ENCODE measurements around the gene IL15RA.

IL15RA gene

GRCh38 chr10:5937016-5937415, 40.3 kb downstream of the IL15RA start:
- Histone ChIP-seq H3K9me3 (ENCODE audit: control insufficient read depth in 1 of 2, low read length in 2 of 2) (no peaks in the 10 kb centered on the region), H3K36me3 (ENCODE audit: control insufficient read depth in 1 of 2, insufficient read depth in 2 of 2, low read length in 2 of 2) (peaks cover 35 to 42% of the 10 kb centered on the region in 2 donors), H3K27me3 (ENCODE audit: low read depth, low read length) (no peaks in the 10 kb centered on the region), H3K27ac (ENCODE audit: low read length) (no peak overlapping the region), H3K4me3 (ENCODE audit: low read depth in 1 of 2, low read length in 2 of 2) (no peak overlapping the region), H3K4me1 (ENCODE audit: control insufficient read depth in 1 of 2, insufficient read depth in 2 of 2, low read length in 2 of 2) (no peaks in the 10 kb centered on the region)

GRCh38 chr10:5935628-5936027, 41.7 kb downstream of the IL15RA start:
- no peaks in the 10 kb centered on the region for H3K27me3 ChIP-seq (ENCODE audit: low read depth, low read length)
- peaks cover 35 to 52% of the 10 kb centered on the region in 2 donors for H3K36me3 ChIP-seq (ENCODE audit: control insufficient read depth in 1 of 2, insufficient read depth in 2 of 2, low read length in 2 of 2)
- H3K27ac ChIP-seq (ENCODE audit: low read length), result no peak overlapping the region
- H3K4me1 ChIP-seq (ENCODE audit: control insufficient read depth in 1 of 2, insufficient read depth in 2 of 2, low read length in 2 of 2), result no peaks in the 10 kb centered on the region
- H3K9me3 ChIP-seq (ENCODE audit: control insufficient read depth in 1 of 2, low read length in 2 of 2), result no peaks in the 10 kb centered on the region
- H3K4me3 ChIP-seq (ENCODE audit: low read depth in 1 of 2, low read length in 2 of 2), result no peak overlapping the region

- Histone ChIP-seq H3K27me3 (ENCODE audit: low read depth, low read length) (no peaks in the 10 kb centered on the region), H3K36me3 (ENCODE audit: control insufficient read depth in 1 of 2, insufficient read depth in 2 of 2, low read length in 2 of 2) (peaks cover 43 to 68% of the 10 kb centered on the region in 2 donors), H3K4me3 (ENCODE audit: low read depth in 1 of 2, low read length in 2 of 2) (no peak overlapping the region), H3K27ac (ENCODE audit: low read length) (no peak overlapping the region), H3K4me1 (ENCODE audit: control insufficient read depth in 1 of 2, insufficient read depth in 2 of 2, low read length in 2 of 2) (no peaks in the 10 kb centered on the region), H3K9me3 (ENCODE audit: control insufficient read depth in 1 of 2, low read length in 2 of 2) (no peaks in the 10 kb centered on the region)
These were observed 43.3 kb downstream of the IL15RA start for GRCh38 chr10:5933909-5934546.

- Histone ChIP-seq H3K27me3 (ENCODE audit: low read depth, low read length) (no peaks in the 10 kb centered on the region), H3K36me3 (ENCODE audit: control insufficient read depth in 1 of 2, insufficient read depth in 2 of 2, low read length in 2 of 2) (peaks cover 41 to 69% of the 10 kb centered on the region in 2 donors), H3K4me3 (ENCODE audit: low read depth in 1 of 2, low read length in 2 of 2) (no peak overlapping the region), H3K9me3 (ENCODE audit: control insufficient read depth in 1 of 2, low read length in 2 of 2) (no peaks in the 10 kb centered on the region), H3K27ac (ENCODE audit: low read length) (no peak overlapping the region), H3K4me1 (ENCODE audit: control insufficient read depth in 1 of 2, insufficient read depth in 2 of 2, low read length in 2 of 2) (no peaks in the 10 kb centered on the region)
These were observed 45.0 kb downstream of the IL15RA start for GRCh38 chr10:5932345-5932744.

GRCh38 chr10:5930272-5930671, 47.1 kb downstream of the IL15RA start:
- H3K4me1 ChIP-seq (ENCODE audit: control insufficient read depth in 1 of 2, insufficient read depth in 2 of 2, low read length in 2 of 2), result no peaks in the 10 kb centered on the region
- H3K4me3 ChIP-seq (ENCODE audit: low read depth in 1 of 2, low read length in 2 of 2), result no peak overlapping the region
- H3K27me3 ChIP-seq (ENCODE audit: low read depth, low read length), result no peaks in the 10 kb centered on the region
- peaks cover 37 to 69% of the 10 kb centered on the region in 2 donors for H3K36me3 ChIP-seq (ENCODE audit: control insufficient read depth in 1 of 2, insufficient read depth in 2 of 2, low read length in 2 of 2)
- H3K9me3 ChIP-seq (ENCODE audit: control insufficient read depth in 1 of 2, low read length in 2 of 2), result no peaks in the 10 kb centered on the region
- no peak overlapping the region for H3K27ac ChIP-seq (ENCODE audit: low read length)

- Histone ChIP-seq H3K36me3 (ENCODE audit: control insufficient read depth in 1 of 2, insufficient read depth in 2 of 2, low read length in 2 of 2) (peaks cover 39 to 73% of the 10 kb centered on the region in 2 donors), H3K27me3 (ENCODE audit: low read depth, low read length) (no peaks in the 10 kb centered on the region), H3K27ac (ENCODE audit: low read length) (no peak overlapping the region)
These were observed 47.9 kb downstream of the IL15RA start for GRCh38 chr10:5929442-5929841.

GRCh38 chr10:5927306-5927705, 50.0 kb downstream of the IL15RA start:
- H3K27me3 ChIP-seq (ENCODE audit: low read depth, low read length), result no peaks in the 10 kb centered on the region
- H3K36me3 ChIP-seq (ENCODE audit: control insufficient read depth in 1 of 2, insufficient read depth in 2 of 2, low read length in 2 of 2), result peaks cover 57 to 87% of the 10 kb centered on the region in 2 donors
- H3K27ac ChIP-seq (ENCODE audit: low read length), result no peak overlapping the region

More at GRCh38 chr10:5929442-5929841, 47.9 kb downstream of the IL15RA start:
- Histone ChIP-seq H3K4me1 (ENCODE audit: control insufficient read depth in 1 of 2, insufficient read depth in 2 of 2, low read length in 2 of 2) (no peaks in the 10 kb centered on the region), H3K4me3 (ENCODE audit: low read depth in 1 of 2, low read length in 2 of 2) (no peak overlapping the region), H3K9me3 (ENCODE audit: control insufficient read depth in 1 of 2, low read length in 2 of 2) (no peaks in the 10 kb centered on the region)

GRCh38 chr10:5924889-5925288, 52.5 kb downstream of the IL15RA start:
- Histone ChIP-seq H3K27me3 (ENCODE audit: low read depth, low read length) (no peaks in the 10 kb centered on the region), H3K36me3 (ENCODE audit: control insufficient read depth in 1 of 2, insufficient read depth in 2 of 2, low read length in 2 of 2) (peaks cover 77 to 90% of the 10 kb centered on the region in 2 donors)

More at GRCh38 chr10:5927306-5927705, 50.0 kb downstream of the IL15RA start:
- Histone ChIP-seq H3K4me1 (ENCODE audit: control insufficient read depth in 1 of 2, insufficient read depth in 2 of 2, low read length in 2 of 2) (no peaks in the 10 kb centered on the region), H3K4me3 (ENCODE audit: low read depth in 1 of 2, low read length in 2 of 2) (no peak overlapping the region), H3K9me3 (ENCODE audit: control insufficient read depth in 1 of 2, low read length in 2 of 2) (no peaks in the 10 kb centered on the region)

GRCh38 chr10:5921746-5922145, 55.6 kb downstream of the IL15RA start:
- H3K27me3 ChIP-seq (ENCODE audit: low read depth, low read length), result no peaks in the 10 kb centered on the region
- H3K4me3 ChIP-seq (ENCODE audit: low read depth in 1 of 2, low read length in 2 of 2), result no peak overlapping the region
- no peak overlapping the region for H3K27ac ChIP-seq (ENCODE audit: low read length)
- peaks cover 81 to 93% of the 10 kb centered on the region in 2 donors for H3K36me3 ChIP-seq (ENCODE audit: control insufficient read depth in 1 of 2, insufficient read depth in 2 of 2, low read length in 2 of 2)
- no peaks in the 10 kb centered on the region for H3K4me1 ChIP-seq (ENCODE audit: control insufficient read depth in 1 of 2, insufficient read depth in 2 of 2, low read length in 2 of 2)
- H3K9me3 ChIP-seq (ENCODE audit: control insufficient read depth in 1 of 2, low read length in 2 of 2), result no peaks in the 10 kb centered on the region

More at GRCh38 chr10:5924889-5925288, 52.5 kb downstream of the IL15RA start:
- H3K27ac ChIP-seq (ENCODE audit: low read length), result no peak overlapping the region
- no peak overlapping the region for H3K4me3 ChIP-seq (ENCODE audit: low read depth in 1 of 2, low read length in 2 of 2)
- no peaks in the 10 kb centered on the region for H3K4me1 ChIP-seq (ENCODE audit: control insufficient read depth in 1 of 2, insufficient read depth in 2 of 2, low read length in 2 of 2)
- no peaks in the 10 kb centered on the region for H3K9me3 ChIP-seq (ENCODE audit: control insufficient read depth in 1 of 2, low read length in 2 of 2)

- Histone ChIP-seq H3K4me3 (ENCODE audit: low read depth in 1 of 2, low read length in 2 of 2) (no peak overlapping the region), H3K9me3 (ENCODE audit: control insufficient read depth in 1 of 2, low read length in 2 of 2) (no peaks in the 10 kb centered on the region), H3K4me1 (ENCODE audit: control insufficient read depth in 1 of 2, insufficient read depth in 2 of 2, low read length in 2 of 2) (no peaks in the 10 kb centered on the region), H3K27ac (ENCODE audit: low read length) (no peak overlapping the region), H3K27me3 (ENCODE audit: low read depth, low read length) (no peaks in the 10 kb centered on the region), H3K36me3 (ENCODE audit: control insufficient read depth in 1 of 2, insufficient read depth in 2 of 2, low read length in 2 of 2) (peaks cover 88 to 95% of the 10 kb centered on the region in 2 donors)
These were observed 57.8 kb downstream of the IL15RA start for GRCh38 chr10:5919568-5919967.

- H3K4me1 ChIP-seq (ENCODE audit: control insufficient read depth in 1 of 2, insufficient read depth in 2 of 2, low read length in 2 of 2), result no peaks in the 10 kb centered on the region
- H3K27ac ChIP-seq (ENCODE audit: low read length), result no peak overlapping the region
- peaks cover 91 to 95% of the 10 kb centered on the region in 2 donors for H3K36me3 ChIP-seq (ENCODE audit: control insufficient read depth in 1 of 2, insufficient read depth in 2 of 2, low read length in 2 of 2)
- H3K9me3 ChIP-seq (ENCODE audit: control insufficient read depth in 1 of 2, low read length in 2 of 2), result no peaks in the 10 kb centered on the region
- H3K4me3 ChIP-seq (ENCODE audit: low read depth in 1 of 2, low read length in 2 of 2), result no peak overlapping the region
- H3K27me3 ChIP-seq (ENCODE audit: low read depth, low read length), result no peaks in the 10 kb centered on the region
These were observed 58.6 kb downstream of the IL15RA start for GRCh38 chr10:5918763-5919162.

GRCh38 chr10:5917305-5917704, 60.0 kb downstream of the IL15RA start:
- Histone ChIP-seq H3K9me3 (ENCODE audit: control insufficient read depth in 1 of 2, low read length in 2 of 2) (no peaks in the 10 kb centered on the region), H3K27me3 (ENCODE audit: low read depth, low read length) (no peaks in the 10 kb centered on the region), H3K36me3 (ENCODE audit: control insufficient read depth in 1 of 2, insufficient read depth in 2 of 2, low read length in 2 of 2) (peaks cover 91 to 95% of the 10 kb centered on the region in 2 donors), H3K27ac (ENCODE audit: low read length) (no peak overlapping the region), H3K4me3 (ENCODE audit: low read depth in 1 of 2, low read length in 2 of 2) (no peak overlapping the region), H3K4me1 (ENCODE audit: control insufficient read depth in 1 of 2, insufficient read depth in 2 of 2, low read length in 2 of 2) (no peaks in the 10 kb centered on the region)
